ENCODE data around the gene NWD2.

The NWD2 gene

DNA sequence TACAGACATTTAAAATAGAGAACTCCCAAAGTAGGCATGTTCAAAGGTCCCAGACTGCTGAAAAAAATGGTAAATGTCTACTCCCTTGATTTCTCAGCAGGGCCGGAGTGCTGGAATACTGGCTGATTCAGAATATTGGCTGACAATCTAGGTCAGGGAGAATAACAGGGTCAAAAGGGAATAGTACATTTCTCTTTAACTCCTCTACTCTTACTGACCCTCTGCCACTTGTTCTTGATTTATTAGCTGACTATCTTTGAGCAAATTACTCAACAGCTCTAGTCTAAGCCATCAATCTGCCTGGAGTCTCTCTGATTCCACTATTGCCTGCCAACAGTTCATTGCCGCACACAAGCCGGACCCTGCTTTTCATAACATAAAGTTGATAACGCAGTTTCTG, 19.7 kb upstream of the NWD2 start:
- TF ChIP-seq, protein P1, sequence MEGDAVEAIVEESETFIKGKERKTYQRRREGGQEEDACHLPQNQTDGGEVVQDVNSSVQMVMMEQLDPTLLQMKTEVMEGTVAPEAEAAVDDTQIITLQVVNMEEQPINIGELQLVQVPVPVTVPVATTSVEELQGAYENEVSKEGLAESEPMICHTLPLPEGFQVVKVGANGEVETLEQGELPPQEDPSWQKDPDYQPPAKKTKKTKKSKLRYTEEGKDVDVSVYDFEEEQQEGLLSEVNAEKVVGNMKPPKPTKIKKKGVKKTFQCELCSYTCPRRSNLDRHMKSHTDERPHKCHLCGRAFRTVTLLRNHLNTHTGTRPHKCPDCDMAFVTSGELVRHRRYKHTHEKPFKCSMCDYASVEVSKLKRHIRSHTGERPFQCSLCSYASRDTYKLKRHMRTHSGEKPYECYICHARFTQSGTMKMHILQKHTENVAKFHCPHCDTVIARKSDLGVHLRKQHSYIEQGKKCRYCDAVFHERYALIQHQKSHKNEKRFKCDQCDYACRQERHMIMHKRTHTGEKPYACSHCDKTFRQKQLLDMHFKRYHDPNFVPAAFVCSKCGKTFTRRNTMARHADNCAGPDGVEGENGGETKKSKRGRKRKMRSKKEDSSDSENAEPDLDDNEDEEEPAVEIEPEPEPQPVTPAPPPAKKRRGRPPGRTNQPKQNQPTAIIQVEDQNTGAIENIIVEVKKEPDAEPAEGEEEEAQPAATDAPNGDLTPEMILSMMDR (IDR thresholded peaks at IDR 0.05), result no peak
- no peak for TF ChIP-seq ZFX (IDR thresholded peaks at IDR 0.05; ENCODE audit: borderline replicate concordance)
- no peak overlapping the region for H3K27ac ChIP-seq

DNA sequence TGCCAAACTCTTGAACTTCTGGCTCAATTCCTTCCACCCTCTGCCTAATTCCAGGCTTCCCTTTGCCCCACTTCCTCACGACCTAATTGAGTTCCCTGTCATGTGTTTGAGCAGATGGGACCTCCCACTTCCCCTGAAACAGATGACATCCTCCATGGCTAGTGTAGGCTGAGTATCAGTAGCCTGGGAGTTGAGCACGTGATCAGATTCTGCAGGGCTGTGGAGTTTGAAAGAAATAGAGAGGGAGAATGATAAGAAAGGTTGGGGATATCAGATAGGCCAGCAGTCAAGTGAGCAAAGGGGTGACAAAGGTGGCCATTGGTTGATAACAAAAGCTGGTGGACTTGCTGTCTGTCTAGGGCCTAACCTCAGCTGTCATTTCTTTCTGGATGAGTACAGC, 18.8 kb upstream of the NWD2 start:
- H3K27ac ChIP-seq, result no peak overlapping the region
- TF ChIP-seq, protein P1 (IDR thresholded peaks at IDR 0.05), result no peak
- TF ChIP-seq ZFX (IDR thresholded peaks at IDR 0.05; ENCODE audit: borderline replicate concordance), result no peak

DNA sequence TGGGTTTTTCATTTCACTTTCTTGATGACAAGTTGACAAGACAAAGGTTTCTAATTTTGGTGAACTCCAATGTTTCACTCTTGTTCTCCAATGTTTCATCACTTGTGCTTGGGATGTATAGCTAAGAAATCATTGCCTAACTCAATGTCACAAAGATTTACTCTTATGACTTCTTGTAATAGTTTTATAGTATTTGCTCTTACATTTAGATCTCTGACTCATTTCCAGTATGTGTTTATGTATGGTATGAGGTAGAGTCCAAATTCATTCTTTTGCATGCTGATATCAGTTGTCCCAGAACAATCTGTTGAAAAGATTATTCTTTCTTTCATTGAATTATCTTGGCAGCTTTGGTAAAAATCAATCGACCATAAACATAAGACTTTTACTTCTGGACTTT, 12.2 kb upstream of the NWD2 start:
- TF ChIP-seq, protein P1 (IDR thresholded peaks at IDR 0.05), result no peak
- TF ChIP-seq ZFX (IDR thresholded peaks at IDR 0.05; ENCODE audit: borderline replicate concordance), result no peak
- H3K27ac ChIP-seq, result no peak overlapping the region

GRCh38 chr4:37236165-37236564, 8.4 kb upstream of the NWD2 start:
- no peak overlapping the region for H3K27ac ChIP-seq
- no peak for TF ChIP-seq ZFX (IDR thresholded peaks at IDR 0.05; ENCODE audit: borderline replicate concordance)
- TF ChIP-seq, protein P1 (IDR thresholded peaks at IDR 0.05), result no peak

DNA sequence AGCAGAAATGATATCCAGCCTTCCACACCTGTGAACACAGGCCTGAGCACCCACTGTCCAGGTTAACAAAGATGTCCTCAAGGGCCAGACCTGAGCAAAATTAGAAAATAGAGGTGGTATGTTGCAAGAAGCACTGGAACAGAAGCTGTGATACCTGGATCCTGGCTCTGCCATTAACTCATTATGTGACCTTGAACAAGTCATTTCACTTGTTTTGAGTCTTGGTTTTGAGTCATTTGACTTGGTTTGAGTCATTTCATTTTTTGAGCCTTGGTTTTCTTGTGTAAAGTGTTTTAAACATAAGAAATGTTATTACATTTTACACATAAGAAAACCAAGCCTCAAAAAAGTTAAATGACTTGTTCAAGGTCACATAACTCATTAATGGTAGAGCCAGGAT, 2.9 kb upstream of the NWD2 start:
- no peak overlapping the region for H3K27ac ChIP-seq
- TF ChIP-seq, protein P1 (IDR thresholded peaks at IDR 0.05), result no peak
- no peak for TF ChIP-seq ZFX (IDR thresholded peaks at IDR 0.05; ENCODE audit: borderline replicate concordance)

DNA sequence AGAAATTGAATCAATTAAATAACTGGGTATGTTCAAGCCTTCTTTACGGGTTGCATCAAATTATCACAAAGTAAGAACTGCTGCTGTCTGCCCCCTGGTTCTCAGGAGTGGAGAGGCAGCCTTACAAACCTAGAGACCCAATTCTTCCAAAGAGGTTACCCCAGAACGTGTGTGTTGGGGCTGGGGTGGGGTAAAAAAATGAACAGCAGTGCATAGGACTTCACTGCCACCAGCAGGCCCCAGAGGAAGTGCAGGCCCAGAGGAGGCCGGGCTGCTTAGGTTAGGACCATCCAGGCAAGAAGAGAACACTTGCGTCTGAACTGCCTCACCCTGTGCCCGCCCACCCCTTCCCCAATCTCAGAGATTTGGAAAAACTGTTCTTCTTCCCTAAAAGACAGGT, 1.5 kb upstream of the NWD2 start:
- no peak for TF ChIP-seq ZFX (IDR thresholded peaks at IDR 0.05; ENCODE audit: borderline replicate concordance)
- H3K27ac ChIP-seq, result no peak overlapping the region

GRCh38 chr4:37243722-37244582, 591 bp upstream of the NWD2 start:
- TF ChIP-seq, protein P1 (IDR thresholded peaks at IDR 0.05), result peak; percentile 74
- TF ChIP-seq ZFX (IDR thresholded peaks at IDR 0.05; ENCODE audit: borderline replicate concordance), result no peak
- no peak overlapping the region for H3K27ac ChIP-seq

All from 22Rv1 (cell line).